ENCODE results near the gene MACROD1. TPM values are rescaled to one million over a fixed set of nuclear protein-coding genes. Genes with fewer than 3 reads are reported as not detected.

MACROD1 gene
- total and polyA plus RNA-seq, 7 experiments from 2014 or later = 5.4 to 16.2 (median 9.7) TPM

DNA sequence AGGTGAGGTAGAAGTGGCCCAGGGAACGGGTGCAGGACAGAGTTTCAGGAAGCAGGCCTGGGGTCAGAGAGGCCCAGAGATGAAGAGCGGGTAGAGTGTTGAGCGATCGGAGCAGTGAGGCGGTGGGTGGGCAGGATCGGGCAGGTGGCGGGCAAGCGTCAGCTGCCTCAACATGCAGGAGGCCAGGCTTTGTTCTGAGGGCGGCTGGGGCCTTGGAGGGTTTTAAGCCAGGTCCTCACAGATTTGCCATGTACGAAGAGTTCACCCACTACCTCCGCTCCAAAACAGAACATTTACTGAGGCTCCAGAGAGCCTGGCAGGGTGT is 100.8 kb downstream of the MACROD1 start:
- H3K27me3 Mint-ChIP-seq = peaks cover 6 to 32% (median 22%) of the 10 kb centered on the region in 5 donors
- H3K4me3 ChIP-seq (ENCODE audit: low read length) = no peak overlapping the region
- CTCF ChIA-PET = no interaction called here

DNA sequence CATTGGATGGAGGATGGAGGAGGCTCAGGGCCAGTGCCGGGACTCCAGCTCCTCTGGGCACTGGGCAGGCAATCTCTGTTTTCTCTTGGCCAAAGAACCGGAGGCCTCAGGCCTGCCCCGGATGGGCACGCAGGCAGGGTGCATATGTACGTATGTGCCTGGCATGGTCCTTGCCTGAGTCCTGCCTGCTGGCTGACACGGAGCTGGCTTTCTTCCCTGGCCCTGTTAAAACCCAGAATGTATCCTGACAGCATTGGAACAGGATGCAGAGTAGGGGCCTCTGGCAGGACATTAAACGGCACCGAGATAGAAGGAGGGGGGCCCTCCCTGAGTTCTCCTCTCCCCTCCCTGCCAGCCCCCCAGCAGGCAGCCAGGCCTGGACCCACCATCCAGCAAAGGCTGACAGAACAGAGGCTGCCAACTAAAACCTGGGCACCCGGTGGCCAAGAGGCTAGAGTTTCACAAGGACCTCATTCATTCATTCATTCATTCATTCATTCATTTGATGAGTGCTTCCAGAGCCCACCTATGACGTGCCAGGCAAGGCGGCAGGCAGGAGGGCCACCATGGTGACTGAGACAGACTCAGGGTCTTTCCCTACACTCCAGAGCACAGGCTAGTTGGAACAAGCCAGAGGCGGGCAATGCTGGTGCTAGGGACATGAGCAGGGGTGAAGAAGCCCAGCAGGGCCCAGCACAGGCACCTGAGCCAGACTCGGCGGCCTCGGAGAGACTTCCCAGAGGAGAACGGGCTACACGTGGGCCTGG is 101.4 kb downstream of the MACROD1 start:
- Mint-ChIP-seq H3K9me3 (peaks cover 0 to 2% (median 0%) of the 10 kb centered on the region in 11 donors), H3K4me1 (peaks cover 0 to 12% (median 8%) of the 10 kb centered on the region in 7 donors), H3K4me3 (no peak overlapping the region), H3K27me3 (peaks cover 6 to 32% (median 22%) of the 10 kb centered on the region in 5 donors), H3K27ac (no peak overlapping the region), H3K36me3 (peaks cover 0 to 5% (median 0%) of the 10 kb centered on the region in 5 donors)
- Histone ChIP-seq H3K27me3 (ENCODE audit: control insufficient read depth in 2 of 2, insufficient read depth in 2 of 2, low read length in 2 of 2) (no peaks in the 10 kb centered on the region), H3K4me3 (ENCODE audit: low read length) (no peak overlapping the region), H3K4me1 (ENCODE audit: control insufficient read depth in 2 of 2, insufficient read depth in 2 of 2, low read length in 2 of 2) (peaks cover 0 to 4% of the 10 kb centered on the region in 2 donors), H3K27ac (ENCODE audit: low read depth, low read length) (no peak overlapping the region), H3K36me3 (ENCODE audit: control insufficient read depth in 2 of 3, insufficient read depth in 3 of 3, low read length in 3 of 3) (no peaks in the 10 kb centered on the region), H3K9me3 (ENCODE audit: control insufficient read depth in 2 of 3, low read length in 3 of 3) (no peaks in the 10 kb centered on the region)
- DNase-seq (no peak), ATAC-seq (no peak)
- intact Hi-C loops (cut with micrococcal nuclease) = no loop called here
- ChIA-PET POLR2A (no interaction called here), CTCF (no interaction called here)

More for the DNA sequence above, 100.8 kb downstream of the MACROD1 start:
- Mint-ChIP-seq H3K4me1 (peaks cover 0 to 12% (median 8%) of the 10 kb centered on the region in 7 donors), H3K27ac (no peak overlapping the region), H3K4me3 (no peak overlapping the region), H3K36me3 (peaks cover 0 to 5% (median 0%) of the 10 kb centered on the region in 5 donors), H3K9me3 (peaks cover 0 to 2% (median 0%) of the 10 kb centered on the region in 11 donors)
- no peaks in the 10 kb centered on the region for H3K36me3 ChIP-seq (ENCODE audit: control insufficient read depth in 2 of 3, insufficient read depth in 3 of 3, low read length in 3 of 3)
- DNase-seq = no peak
- intact Hi-C loops (cut with micrococcal nuclease) = no loop called here
- POLR2A ChIA-PET = no interaction called here
- H3K9me3 ChIP-seq (ENCODE audit: control insufficient read depth in 2 of 3, low read length in 3 of 3) = no peaks in the 10 kb centered on the region
- H3K4me1 ChIP-seq (ENCODE audit: control insufficient read depth in 2 of 2, insufficient read depth in 2 of 2, low read length in 2 of 2) = peaks cover 0 to 4% of the 10 kb centered on the region in 2 donors
- ATAC-seq = no peak
- H3K27ac ChIP-seq (ENCODE audit: low read depth, low read length) = no peak overlapping the region
- no peaks in the 10 kb centered on the region for H3K27me3 ChIP-seq (ENCODE audit: control insufficient read depth in 2 of 2, insufficient read depth in 2 of 2, low read length in 2 of 2)

DNA sequence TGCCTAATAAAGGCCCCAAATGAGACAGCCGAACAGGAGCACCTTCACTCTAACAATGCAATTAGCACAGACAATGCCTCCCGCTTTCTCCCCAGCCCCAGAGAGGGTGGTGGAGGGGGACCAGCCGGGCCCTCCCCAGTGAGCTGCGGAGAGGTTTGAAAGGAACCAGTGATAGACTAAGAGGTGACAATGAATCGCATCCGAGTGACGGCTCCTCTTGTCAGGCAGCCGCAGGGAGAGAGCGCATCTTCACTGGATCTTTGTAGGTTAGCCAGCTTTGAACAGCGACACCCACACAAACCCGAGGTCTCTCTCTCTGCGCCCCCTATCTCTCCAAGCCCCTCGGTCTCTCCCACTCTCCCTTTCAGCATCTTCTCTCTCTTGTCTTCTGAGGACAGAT is 102.1 kb downstream of the MACROD1 start:
- ATAC-seq (no peak), DNase-seq (no peak)
- Histone ChIP-seq H3K27ac (ENCODE audit: low read depth, low read length) (no peak overlapping the region), H3K4me3 (ENCODE audit: low read length) (no peak overlapping the region), H3K9me3 (ENCODE audit: control insufficient read depth in 2 of 3, low read length in 3 of 3) (no peaks in the 10 kb centered on the region), H3K27me3 (ENCODE audit: control insufficient read depth in 2 of 2, insufficient read depth in 2 of 2, low read length in 2 of 2) (no peaks in the 10 kb centered on the region), H3K36me3 (ENCODE audit: control insufficient read depth in 2 of 3, insufficient read depth in 3 of 3, low read length in 3 of 3) (no peaks in the 10 kb centered on the region), H3K4me1 (ENCODE audit: control insufficient read depth in 2 of 2, insufficient read depth in 2 of 2, low read length in 2 of 2) (peaks cover 0 to 4% of the 10 kb centered on the region in 2 donors)
- peaks cover 0 to 5% (median 0%) of the 10 kb centered on the region in 5 donors for H3K36me3 Mint-ChIP-seq
- intact Hi-C loops (cut with micrococcal nuclease) = no loop called here
- peaks cover 0 to 12% (median 8%) of the 10 kb centered on the region in 7 donors for H3K4me1 Mint-ChIP-seq
- peaks cover 6 to 32% (median 22%) of the 10 kb centered on the region in 5 donors for H3K27me3 Mint-ChIP-seq
- H3K27ac Mint-ChIP-seq = no peak overlapping the region
- H3K4me3 Mint-ChIP-seq = no peak overlapping the region
- CTCF ChIA-PET = no interaction called here
- peaks cover 0 to 2% (median 0%) of the 10 kb centered on the region in 11 donors for H3K9me3 Mint-ChIP-seq
- POLR2A ChIA-PET = no interaction called here

DNA sequence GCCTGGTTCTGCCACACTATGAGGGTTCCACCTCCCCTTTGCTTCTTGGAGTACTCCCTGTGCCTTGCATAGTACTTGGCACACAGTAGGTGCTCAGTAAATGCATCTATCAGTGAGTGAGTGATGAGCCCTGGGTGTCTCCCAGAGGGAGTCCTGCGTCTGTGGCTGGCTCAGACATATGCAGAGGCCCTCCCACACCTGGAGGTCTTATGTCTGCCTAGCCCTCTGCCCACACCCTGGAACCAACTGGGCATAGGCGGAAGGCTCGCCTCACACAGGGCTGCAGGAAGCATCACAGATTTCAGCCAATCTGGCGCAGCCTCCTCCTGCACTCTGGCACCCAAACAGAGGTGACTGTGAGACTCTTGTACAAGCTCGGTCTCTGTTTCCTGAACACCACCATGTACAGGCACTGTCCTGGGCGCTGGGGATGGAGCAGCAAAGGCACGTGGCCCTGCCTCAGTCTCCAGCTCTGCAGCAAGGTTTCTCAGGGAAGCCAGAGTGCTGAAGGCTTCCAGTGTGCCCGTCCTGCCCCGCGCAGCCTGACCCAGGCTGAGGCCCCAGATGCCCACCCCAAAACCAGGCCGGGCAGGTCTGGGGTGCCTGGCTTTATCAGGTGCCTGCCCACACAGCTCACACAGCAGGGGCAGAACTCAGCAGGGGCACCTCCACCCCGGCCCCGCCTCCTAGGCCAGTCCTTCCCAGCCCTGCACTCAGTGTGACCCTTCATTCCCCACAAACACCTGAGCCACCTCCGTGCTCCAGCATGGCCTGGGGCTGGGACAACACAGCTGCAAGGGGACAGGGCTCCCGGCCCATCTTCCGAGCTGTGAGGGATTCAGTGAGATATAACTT is 103.5 kb downstream of the MACROD1 start:
- peaks cover 0 to 5% (median 0%) of the 10 kb centered on the region in 5 donors for H3K36me3 Mint-ChIP-seq
- no peak for DNase-seq
- H3K27ac Mint-ChIP-seq = no peak overlapping the region
- H3K9me3 ChIP-seq (ENCODE audit: control insufficient read depth in 2 of 3, low read length in 3 of 3) = no peaks in the 10 kb centered on the region
- peaks cover 0 to 12% (median 8%) of the 10 kb centered on the region in 7 donors for H3K4me1 Mint-ChIP-seq
- ATAC-seq = no peak
- H3K27ac ChIP-seq (ENCODE audit: low read depth, low read length) = no peak overlapping the region
- intact Hi-C loops (cut with micrococcal nuclease) = no loop called here
- peaks cover 0 to 4% of the 10 kb centered on the region in 2 donors for H3K4me1 ChIP-seq (ENCODE audit: control insufficient read depth in 2 of 2, insufficient read depth in 2 of 2, low read length in 2 of 2)
- no peak overlapping the region for H3K4me3 ChIP-seq (ENCODE audit: low read length)
- H3K4me3 Mint-ChIP-seq = peak overlapping the region in 8 of 10 donors; percentile 5 to 71 (median 43)
- POLR2A ChIA-PET = no interaction called here
- H3K9me3 Mint-ChIP-seq = peaks cover 0 to 2% (median 0%) of the 10 kb centered on the region in 11 donors
- H3K27me3 ChIP-seq (ENCODE audit: control insufficient read depth in 2 of 2, insufficient read depth in 2 of 2, low read length in 2 of 2) = no peaks in the 10 kb centered on the region
- CTCF ChIA-PET = no interaction called here
- no peaks in the 10 kb centered on the region for H3K36me3 ChIP-seq (ENCODE audit: control insufficient read depth in 2 of 3, insufficient read depth in 3 of 3, low read length in 3 of 3)
- peaks cover 6 to 32% (median 22%) of the 10 kb centered on the region in 5 donors for H3K27me3 Mint-ChIP-seq

DNA sequence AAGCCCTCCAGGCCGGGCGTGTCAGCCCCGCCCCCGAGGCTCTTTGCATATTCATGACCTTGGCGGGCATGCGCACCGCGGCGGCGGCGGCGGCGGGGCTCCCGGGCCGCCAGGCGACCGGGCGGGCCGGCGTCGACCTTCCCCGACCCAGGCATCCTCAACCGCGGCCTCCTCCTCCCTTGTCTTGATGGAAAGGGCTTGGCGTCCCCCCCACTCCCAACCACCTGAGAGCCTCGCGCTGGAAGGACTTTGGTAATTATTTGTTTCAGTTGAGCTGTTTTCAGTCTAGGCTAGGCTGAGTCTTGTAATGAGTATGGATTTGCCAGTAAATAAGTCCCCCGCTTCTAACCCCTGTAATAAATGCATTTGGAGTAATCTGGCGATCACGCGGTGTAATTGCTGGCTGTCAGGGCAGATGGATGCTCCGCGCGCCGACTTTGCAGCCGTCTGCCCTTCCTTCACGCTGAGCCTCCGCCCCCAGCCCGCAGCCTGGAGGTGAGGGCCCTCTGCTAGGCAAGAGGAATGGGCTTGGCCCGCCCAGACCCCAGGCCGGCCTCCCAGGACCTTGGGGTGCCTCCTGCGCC is 105.0 kb downstream of the MACROD1 start:
- Histone ChIP-seq H3K4me3 (ENCODE audit: low read length) (peak overlapping the region; percentile 47), H3K36me3 (ENCODE audit: control insufficient read depth in 2 of 3, insufficient read depth in 3 of 3, low read length in 3 of 3) (no peaks in the 10 kb centered on the region), H3K9me3 (ENCODE audit: control insufficient read depth in 2 of 3, low read length in 3 of 3) (no peaks in the 10 kb centered on the region), H3K27ac (ENCODE audit: low read depth, low read length) (no peak overlapping the region), H3K27me3 (ENCODE audit: control insufficient read depth in 2 of 2, insufficient read depth in 2 of 2, low read length in 2 of 2) (no peaks in the 10 kb centered on the region), H3K4me1 (ENCODE audit: control insufficient read depth in 2 of 2, insufficient read depth in 2 of 2, low read length in 2 of 2) (peaks cover 0 to 4% of the 10 kb centered on the region in 2 donors)
- Mint-ChIP-seq H3K36me3 (peaks cover 0 to 5% (median 0%) of the 10 kb centered on the region in 5 donors), H3K27me3 (peaks cover 6 to 32% (median 22%) of the 10 kb centered on the region in 5 donors), H3K9me3 (no peaks in the 10 kb centered on the region), H3K4me1 (peaks cover 0 to 12% (median 8%) of the 10 kb centered on the region in 7 donors), H3K27ac (no peak overlapping the region), H3K4me3 (peak overlapping the region; percentile 67 to 89 (median 84))
- ChIA-PET POLR2A (no interaction called here), CTCF (no interaction called here)
- peak; percentile 75 for ATAC-seq
- peak in 8 of 9 donors; percentile 22 to 71 (median 30) for DNase-seq
- intact Hi-C loops (cut with micrococcal nuclease) = no loop called here

DNA sequence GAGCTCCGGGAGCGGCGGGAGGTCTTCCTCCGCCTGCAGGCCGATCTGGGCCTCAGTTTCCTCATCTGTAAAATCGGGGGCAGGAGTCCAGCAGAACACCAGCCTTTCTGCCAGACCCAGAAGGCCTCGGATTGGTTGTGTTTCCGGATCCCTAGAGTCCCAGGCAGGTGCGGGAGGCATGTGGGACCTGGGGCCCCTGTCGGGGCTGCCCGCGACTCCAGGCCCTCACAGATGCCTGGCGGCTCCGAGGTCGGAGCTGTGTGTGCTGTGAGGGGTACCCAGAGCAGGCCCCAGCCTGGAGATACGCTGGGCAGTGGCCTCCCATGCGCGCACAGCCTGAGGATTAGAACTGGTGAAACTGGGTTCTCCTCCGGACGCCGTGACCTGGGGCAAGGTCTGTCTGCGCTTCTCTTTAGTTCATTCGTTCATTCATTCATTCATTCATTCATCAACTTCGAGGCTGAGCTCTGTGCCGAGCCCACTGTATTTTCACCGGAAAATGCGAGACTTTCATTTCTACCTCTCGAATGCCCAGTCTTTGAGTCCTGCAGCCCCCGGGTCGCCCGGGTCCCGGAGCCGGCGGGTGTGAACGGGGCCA is 105.6 kb downstream of the MACROD1 start:
- Histone ChIP-seq H3K36me3 (ENCODE audit: control insufficient read depth in 2 of 3, insufficient read depth in 3 of 3, low read length in 3 of 3) (no peaks in the 10 kb centered on the region), H3K4me1 (ENCODE audit: control insufficient read depth in 2 of 2, insufficient read depth in 2 of 2, low read length in 2 of 2) (peaks cover 0 to 4% of the 10 kb centered on the region in 2 donors), H3K27ac (ENCODE audit: low read depth, low read length) (no peak overlapping the region), H3K4me3 (ENCODE audit: low read length) (peak overlapping the region; percentile 47), H3K27me3 (ENCODE audit: control insufficient read depth in 2 of 2, insufficient read depth in 2 of 2, low read length in 2 of 2) (no peaks in the 10 kb centered on the region), H3K9me3 (ENCODE audit: control insufficient read depth in 2 of 3, low read length in 3 of 3) (no peaks in the 10 kb centered on the region)
- ChIA-PET CTCF (no interaction called here), POLR2A (no interaction called here)
- intact Hi-C loops (cut with micrococcal nuclease) = no loop called here
- DNase-seq (no peak), ATAC-seq (no peak)
- H3K9me3 Mint-ChIP-seq = no peaks in the 10 kb centered on the region
- H3K36me3 Mint-ChIP-seq = peaks cover 0 to 5% (median 0%) of the 10 kb centered on the region in 5 donors
- H3K27me3 Mint-ChIP-seq = peaks cover 6 to 32% (median 22%) of the 10 kb centered on the region in 5 donors
- H3K4me1 Mint-ChIP-seq = peaks cover 0 to 12% (median 8%) of the 10 kb centered on the region in 7 donors
- H3K27ac Mint-ChIP-seq = no peak overlapping the region
- peak overlapping the region in 9 of 10 donors; percentile 39 to 84 (median 68) for H3K4me3 Mint-ChIP-seq
